ENCODE measurements around the gene HAND1.
A peak's percentile ranks its signal among the peaks of the same experiment; 100 is the strongest.

The HAND1 gene

DNA sequence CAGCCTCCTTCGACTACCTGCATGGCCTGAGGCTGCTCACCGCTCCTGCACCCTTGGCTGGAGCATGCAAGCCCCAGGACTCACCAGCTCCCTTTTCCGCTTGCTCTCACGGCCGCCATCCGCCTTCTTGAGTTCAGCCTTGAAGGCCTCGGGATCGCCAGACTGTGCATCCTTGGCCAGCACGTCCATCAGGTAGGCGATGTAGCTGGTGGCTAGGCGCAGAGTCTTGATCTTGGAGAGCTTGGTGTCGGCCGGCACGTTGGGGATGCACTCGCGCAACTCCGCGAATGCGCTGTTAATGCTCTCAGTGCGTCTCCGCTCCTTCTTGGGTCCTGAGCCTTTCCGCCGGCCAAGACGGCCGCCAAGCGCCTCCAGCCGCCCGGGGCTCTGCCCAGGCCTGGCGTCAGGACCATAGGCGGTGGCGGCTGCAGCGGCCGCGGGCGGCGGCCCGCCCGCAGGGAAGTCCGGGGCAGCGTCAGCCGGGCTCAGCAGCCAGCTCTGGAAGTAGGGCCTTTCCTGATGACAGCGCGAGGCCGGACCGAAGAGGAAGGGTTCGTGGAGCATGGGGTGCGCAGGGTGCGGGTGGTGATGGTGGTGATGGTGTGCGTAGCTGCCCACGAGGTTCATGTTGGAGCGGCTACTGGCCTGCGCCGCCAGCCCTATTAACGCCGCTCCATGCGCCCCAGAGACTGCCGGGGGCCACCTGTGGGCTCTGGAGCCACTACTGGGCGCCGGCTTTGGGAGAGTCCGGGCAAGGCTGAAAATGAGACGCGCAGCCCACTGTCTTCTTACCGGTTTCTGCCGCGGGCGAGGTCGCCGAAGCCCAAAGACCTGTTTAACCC, 424 bp downstream of the HAND1 start:
- no peak for DNase-seq

DNA sequence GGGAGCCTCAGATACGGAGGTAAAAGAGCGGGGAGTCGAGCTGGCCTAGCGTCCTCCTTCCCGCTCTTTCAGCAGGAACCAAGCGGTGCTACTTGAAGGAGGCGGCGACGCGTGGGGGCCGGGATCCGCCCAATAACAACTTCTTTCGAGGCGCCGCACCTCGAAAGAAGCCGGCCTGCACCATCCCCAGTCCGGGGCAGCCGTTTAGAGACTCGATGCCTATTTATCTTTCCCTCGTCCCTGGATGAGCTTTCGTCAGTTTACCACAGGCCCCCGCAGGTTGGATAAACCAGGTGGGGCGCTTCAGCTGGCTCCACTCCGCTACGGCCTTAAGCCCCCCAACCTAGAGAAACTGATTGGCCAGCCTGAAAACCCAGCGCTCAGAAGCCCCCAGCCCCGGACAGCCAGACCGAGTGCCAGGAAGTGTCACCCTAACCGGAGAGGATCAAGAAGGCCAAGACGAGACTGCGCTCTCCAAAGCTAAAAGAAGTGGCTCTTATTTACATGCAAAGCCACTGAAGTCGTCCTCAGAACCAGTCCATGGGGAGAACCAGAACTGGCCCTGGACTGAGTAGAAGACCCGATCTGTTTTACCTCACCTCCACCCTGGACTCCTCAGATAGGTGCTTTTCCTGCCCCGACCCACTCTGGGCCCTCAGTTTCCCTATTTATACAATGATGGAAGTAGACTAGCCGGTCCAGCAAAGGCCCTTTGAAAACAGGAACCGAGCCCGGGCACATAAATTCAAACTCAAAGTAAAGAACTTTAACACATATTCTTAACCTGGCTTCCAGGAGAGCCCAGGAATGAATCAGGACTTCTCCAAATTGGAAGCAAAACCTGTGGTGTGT, 1.4 kb downstream of the HAND1 start:
- no peak for DNase-seq

DNA sequence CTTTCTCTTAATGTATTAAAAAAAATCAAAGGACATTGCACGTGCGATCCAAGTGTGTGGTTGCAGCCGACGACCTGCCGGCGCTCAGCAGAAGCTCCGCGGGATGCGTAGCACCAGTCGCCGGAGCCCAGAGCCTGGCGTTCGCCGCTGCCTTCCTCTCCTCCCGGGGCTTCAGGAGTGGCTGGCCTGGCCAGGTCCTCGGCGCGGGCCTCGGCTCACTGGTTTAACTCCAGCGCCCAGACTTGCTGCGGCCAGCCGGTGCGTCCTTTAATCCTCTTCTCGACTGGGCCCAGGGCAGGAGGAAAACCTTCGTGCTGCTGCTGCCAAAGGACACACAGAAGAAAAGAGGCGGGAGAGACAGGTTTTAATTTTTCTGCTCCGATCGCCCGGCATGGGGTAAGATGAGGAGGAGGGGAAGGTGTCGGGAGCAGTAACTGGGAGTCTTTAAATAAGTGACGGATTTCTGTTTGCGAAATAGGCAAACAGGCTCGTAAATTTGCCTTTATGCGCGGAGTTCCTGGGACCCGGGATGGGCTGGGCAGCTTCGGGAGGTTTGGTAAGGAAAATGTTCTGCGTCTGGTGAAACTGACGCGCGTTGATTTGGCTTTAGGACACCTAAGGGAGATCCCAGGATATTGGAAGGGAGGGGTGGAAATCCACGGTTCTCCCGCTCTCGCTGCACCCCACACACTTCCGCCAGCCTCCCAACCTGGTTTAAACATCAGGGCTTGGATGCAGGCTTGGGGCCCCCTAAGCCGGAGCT, 2.3 kb downstream of the HAND1 start:
- no peak for DNase-seq

GRCh38 chr5:154474396-154475334, 3.4 kb downstream of the HAND1 start:
- no peak for DNase-seq

DNA sequence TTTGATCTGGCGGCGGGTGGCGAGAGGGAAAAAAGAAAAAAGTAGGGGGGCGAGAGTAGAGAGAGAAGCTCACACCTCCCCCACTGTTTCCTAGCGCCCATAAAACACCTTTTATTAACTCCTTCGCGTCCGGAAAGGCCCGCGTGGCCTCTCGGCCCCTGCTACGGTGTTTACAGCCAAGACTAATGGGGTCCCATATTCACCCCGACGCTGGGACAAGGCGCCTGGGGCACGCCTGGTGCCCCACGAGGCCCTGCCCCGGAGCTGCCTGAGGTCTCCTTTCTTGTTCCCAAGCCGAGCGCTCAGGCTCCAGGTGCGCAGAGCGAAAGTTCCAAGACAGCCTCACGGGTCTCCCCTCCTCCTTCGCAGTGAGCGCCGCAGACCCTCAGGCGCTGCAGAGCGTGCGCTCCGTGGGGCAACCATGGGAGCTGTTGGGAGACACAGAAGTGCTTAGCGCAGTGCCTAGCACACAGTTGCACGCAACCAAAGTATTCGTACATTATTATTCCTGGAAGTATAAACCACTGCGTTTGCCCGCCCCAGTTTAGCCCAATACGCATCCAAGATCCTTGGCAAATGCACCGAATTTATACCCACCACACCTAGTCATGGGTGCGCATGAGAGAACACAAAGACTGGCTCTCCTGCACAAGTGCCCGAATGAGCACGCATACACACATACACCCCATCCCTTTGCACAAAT, 4.3 kb downstream of the HAND1 start:
- no peak for DNase-seq

GRCh38 chr5:154472871-154473580, 5.0 kb downstream of the HAND1 start:
- DNase-seq: no peak

- DNase-seq: no peak
Observed at GRCh38 chr5:154470947-154471870, 6.8 kb downstream of the HAND1 start.

DNA sequence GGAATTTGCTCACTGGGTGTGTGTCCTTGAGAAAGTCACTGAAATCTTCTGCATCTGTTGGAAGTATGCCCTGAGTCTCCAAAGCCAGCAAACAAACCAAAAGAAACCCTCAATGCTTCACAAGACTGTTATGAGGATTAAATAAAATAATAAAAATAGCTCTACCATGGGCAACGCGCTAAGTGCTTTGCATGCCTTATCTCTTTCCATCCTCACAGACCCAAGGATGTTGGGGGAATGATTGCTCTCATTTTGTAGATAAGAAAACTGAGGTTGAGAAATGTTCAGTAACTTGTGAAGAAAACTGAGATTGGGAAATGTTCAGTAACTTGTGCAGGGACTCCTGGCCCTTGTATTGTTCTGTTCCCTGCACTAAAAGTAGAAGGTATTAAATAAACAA, 7.9 kb downstream of the HAND1 start:
- DNase-seq: peak; percentile 24

DNA sequence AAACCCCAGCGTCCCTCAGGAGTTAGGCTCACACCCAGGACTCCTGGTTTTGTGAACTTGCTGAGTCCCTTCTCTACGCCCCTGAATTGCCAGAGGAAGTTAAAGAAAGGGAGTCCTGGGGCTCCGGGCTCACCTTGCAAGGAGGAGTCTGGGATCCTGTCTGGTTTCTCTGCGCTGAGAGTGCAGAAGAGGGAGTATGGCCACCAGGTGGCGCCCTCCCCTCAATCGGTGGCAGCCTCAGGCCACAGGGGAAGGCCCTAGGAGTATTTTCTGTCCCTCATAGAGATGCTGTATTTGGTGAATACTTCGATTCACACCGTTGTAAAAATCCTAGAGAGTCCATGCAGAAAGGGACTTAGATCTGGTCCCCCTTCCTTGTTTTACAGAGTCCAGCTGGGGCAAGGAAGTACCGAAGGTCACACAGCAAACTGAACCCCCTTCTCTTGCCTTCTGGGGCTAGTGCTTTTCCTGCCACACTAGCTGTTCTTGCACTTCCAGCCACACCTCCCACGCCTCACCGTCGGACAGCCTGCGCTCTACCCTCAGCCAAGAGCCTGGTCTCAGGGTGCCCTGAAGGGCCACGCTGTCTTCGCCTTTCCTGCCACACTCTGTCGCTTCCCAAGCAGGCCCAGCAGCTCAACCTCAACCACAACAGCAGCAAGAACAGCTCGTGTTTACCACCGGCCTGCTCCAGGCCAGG, 10.2 kb downstream of the HAND1 start:
- DNase-seq: peak; percentile 78

- no peak for DNase-seq
Observed at GRCh38 chr5:154466671-154467070, 11.4 kb downstream of the HAND1 start.

- no peak for DNase-seq
Observed at GRCh38 chr5:154466147-154466546, 11.9 kb downstream of the HAND1 start.

DNA sequence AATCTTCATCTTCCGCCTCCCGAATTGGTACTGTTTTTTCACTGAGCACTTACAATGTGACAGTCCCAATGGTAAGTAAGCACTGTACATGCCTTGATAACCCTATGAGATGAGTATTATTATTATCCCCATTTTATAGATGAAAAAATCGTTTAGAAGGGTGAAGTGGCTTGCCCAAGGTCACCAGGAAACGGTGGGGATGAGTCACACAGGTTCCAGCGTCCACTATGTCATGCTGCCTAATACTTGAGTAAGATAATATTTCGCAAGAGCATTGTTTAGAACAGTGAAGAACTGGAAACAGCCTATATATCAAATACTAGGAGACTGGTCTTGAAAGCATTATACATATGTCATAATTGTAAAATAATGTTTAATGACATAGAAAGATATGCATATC, 12.9 kb downstream of the HAND1 start:
- peak; percentile 56 for DNase-seq

DNA sequence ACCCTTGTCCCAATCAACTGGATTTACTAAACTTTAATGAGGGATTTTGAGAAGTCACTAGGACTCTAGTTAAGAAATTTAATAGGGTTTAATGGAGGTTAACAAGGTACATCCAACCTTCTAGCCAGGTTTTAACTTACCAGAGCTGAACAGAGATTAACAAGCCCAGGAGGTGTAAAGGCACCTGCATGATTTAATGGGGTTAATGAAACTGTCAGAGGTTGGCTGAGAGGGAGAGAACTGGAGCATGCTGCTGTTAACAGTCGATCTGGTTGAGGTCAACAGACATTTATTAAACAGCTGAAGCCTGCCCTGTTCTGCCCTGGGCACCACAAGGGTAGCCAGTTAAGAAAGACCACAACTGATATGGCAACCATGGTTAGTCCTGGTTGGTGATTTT, 13.6 kb downstream of the HAND1 start:
- no peak for DNase-seq

DNA sequence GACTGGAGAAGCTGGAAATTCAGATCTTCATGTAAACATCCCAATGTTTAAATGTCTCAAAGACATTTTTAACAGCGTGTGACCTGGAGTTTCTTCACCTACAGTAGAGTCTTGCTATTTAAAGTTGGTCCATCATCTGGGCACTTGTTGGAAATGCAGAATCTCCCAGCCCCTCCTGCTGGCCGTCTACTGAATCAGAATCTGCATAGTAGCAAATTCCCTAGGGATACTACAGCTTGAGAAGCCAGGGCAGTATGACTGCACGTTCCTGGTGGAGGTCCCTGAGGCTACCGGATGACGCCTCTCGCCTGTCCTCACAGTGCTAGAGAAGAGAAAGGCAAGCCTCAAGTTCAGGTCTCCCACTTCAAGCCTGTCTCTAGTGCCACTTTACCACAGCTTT, 16.5 kb downstream of the HAND1 start:
- no peak for DNase-seq

- no peak for DNase-seq
Observed at GRCh38 chr5:154460172-154460571, 17.9 kb downstream of the HAND1 start.

DNA sequence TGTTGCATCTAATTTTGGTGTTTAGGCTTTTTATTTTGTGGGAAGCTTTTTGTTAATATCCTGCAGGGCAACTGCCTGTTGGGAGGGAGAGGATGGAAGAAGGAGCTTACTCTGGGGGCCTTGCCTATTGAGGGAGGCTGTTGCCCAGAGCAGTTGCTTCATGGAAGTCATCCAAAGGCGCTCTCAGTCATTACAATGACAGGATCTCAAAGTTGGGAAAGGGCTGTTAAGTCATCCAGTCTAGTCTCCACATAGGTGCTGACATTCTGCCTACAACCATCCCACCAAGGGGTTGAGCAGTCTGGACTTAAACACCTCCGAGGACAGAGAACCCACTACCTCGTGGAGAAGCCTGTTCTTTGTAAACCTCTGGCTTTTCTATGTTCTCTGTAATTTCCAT, 19.0 kb downstream of the HAND1 start:
- DNase-seq: no peak

DNA sequence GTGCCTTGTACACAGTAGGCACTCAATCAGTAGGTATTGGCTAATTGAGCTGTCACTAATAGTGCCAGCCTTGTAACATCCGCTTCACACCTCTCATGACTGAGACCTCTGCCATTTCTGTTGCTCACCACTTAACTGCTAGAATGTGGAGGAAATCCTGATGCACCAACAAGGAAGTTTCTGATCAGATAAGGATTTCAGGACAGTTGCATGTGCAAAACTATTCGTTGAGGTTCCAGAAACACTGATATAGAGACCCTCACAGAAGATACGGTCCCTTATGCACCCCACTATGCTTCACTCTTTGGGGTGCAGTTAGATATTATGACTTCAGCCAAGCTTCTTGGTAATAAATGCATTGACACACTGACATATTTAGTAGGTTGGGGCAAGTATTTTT, 21.5 kb downstream of the HAND1 start:
- peak; percentile 5 for DNase-seq

GRCh38 chr5:154455585-154455984, 22.4 kb downstream of the HAND1 start:
- DNase-seq: no peak

GRCh38 chr5:154451957-154452356, 26.1 kb downstream of the HAND1 start:
- no peak for DNase-seq

All from OCI-M1 (cell line).